ENCODE measurements around the gene PLN. TPM values are rescaled to one million over a fixed set of nuclear protein-coding genes. Genes with fewer than 3 reads are reported as not detected.

PLN gene
- total RNA-seq, 1 experiment from 2014 or later: not detected

DNA sequence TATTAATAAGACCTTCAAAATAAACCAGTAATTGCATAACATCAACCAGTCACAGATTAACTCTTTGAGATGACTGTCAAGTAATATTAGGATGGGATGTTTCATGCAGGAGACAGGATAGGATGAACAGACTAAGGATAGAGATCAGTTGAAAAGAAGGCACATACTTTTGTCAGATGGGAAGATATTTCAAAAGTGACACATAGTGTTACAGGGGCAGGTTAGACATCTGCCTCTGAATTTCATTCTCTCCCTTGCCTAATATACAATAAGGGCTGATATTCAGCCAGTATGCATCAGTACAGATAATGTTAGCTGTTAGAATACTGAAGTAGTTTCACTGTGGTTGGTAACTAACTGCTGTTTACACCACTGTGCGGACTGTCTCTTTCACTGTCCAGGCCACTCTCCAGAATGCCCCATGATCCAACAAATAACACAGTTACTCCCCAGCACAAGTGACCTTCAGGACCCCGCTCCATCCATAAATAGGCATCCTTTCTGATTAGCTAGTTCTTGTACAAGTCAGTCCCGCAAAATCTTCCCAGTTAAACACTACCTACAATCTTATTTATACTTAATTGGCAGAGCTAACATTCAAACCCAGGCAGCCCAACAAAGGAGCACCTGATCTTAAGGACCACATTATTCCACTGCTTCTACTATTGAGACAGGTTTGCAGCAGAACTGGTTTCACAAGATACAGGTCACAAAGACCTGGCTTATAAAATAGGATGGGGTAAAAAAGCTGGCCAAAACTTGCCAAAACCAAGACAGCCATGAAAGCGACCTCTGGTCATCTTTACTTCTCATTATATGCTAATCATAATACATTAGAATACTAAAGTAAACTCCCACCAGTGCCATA is 21.9 kb upstream of the PLN start:
- no peak for TF ChIP-seq EZH2 (IDR thresholded peaks at IDR 0.05; ENCODE audit: low read depth)
- TF ChIP-seq, protein P1, sequence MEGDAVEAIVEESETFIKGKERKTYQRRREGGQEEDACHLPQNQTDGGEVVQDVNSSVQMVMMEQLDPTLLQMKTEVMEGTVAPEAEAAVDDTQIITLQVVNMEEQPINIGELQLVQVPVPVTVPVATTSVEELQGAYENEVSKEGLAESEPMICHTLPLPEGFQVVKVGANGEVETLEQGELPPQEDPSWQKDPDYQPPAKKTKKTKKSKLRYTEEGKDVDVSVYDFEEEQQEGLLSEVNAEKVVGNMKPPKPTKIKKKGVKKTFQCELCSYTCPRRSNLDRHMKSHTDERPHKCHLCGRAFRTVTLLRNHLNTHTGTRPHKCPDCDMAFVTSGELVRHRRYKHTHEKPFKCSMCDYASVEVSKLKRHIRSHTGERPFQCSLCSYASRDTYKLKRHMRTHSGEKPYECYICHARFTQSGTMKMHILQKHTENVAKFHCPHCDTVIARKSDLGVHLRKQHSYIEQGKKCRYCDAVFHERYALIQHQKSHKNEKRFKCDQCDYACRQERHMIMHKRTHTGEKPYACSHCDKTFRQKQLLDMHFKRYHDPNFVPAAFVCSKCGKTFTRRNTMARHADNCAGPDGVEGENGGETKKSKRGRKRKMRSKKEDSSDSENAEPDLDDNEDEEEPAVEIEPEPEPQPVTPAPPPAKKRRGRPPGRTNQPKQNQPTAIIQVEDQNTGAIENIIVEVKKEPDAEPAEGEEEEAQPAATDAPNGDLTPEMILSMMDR (conservative IDR thresholded peaks at IDR 0.05): no peak
- POLR2A ChIA-PET (ENCODE audit: unreplicated experiment): no interaction called here
- Histone ChIP-seq H3F3A (ENCODE audit: insufficient read depth, low read depth) (peaks cover 5% of the 10 kb centered on the region; the same call in 1 of the 2 replicates), H3K4me3 (no peak overlapping the region), H3K36me3 (ENCODE audit: low read depth) (no peaks in the 10 kb centered on the region), H3K9me2 (ENCODE audit: insufficient read depth) (no peaks in the 10 kb centered on the region), H3K4me2 (no peak overlapping the region), H3K27ac (no peak overlapping the region), H2AFZ (no peak overlapping the region), H4K20me1 (ENCODE audit: insufficient read depth) (peaks cover 6% of the 10 kb centered on the region), H3K79me2 (ENCODE audit: low read depth) (no peaks in the 10 kb centered on the region), H3K4me1 (replicated peaks; ENCODE audit: insufficient read depth) (no peaks in the 10 kb centered on the region), H3K27me3 (ENCODE audit: insufficient read depth, low read depth) (no peaks in the 10 kb centered on the region), H3K9me3 (ENCODE audit: insufficient read depth, low read depth) (no peaks in the 10 kb centered on the region)
- BruUV-seq (replicated peaks): no TSS peak
- CTCF ChIA-PET: no interaction called here
- DNase-seq: no peak
- intact Hi-C loops (cut with micrococcal nuclease; ENCODE audit: unreplicated experiment): no loop called here

DNA sequence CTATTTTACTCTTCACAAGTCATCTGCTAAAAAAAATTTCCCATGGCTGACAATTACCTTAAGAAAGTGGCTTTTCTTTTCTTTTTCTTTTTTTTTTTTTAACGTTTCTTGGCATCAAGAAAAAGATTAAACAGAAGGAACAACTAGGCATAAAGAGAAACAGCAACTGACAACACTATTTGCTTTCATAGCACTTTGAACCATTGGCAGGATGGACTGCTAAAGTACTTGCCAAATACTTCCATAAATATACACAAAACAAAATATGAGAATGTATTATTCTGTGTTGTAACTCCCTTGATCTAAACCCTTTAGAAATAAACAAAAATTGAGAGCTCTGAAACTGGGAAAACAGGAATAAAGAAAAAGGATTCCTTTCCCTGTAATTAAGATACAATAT is 20.0 kb upstream of the PLN start:
- ChIA-PET CTCF (no interaction called here), POLR2A (ENCODE audit: unreplicated experiment) (no interaction called here)
- H3K4me3 ChIP-seq: no peak overlapping the region
- peaks cover 2% of the 10 kb centered on the region; the same call in 1 of the 2 replicates for H3F3A ChIP-seq (ENCODE audit: insufficient read depth, low read depth)
- TF ChIP-seq, protein P1 (conservative IDR thresholded peaks at IDR 0.05): no peak
- no peak for TF ChIP-seq EZH2 (IDR thresholded peaks at IDR 0.05; ENCODE audit: low read depth)
- H3K9me2 ChIP-seq (ENCODE audit: insufficient read depth): no peaks in the 10 kb centered on the region
- H3K27me3 ChIP-seq (ENCODE audit: insufficient read depth, low read depth): no peaks in the 10 kb centered on the region
- H3K36me3 ChIP-seq (ENCODE audit: low read depth): no peaks in the 10 kb centered on the region
- intact Hi-C loops (cut with micrococcal nuclease; ENCODE audit: unreplicated experiment): no loop called here
- no peak overlapping the region for H2AFZ ChIP-seq
- no peaks in the 10 kb centered on the region for H3K9me3 ChIP-seq (ENCODE audit: insufficient read depth, low read depth)
- H3K4me1 ChIP-seq (replicated peaks; ENCODE audit: insufficient read depth): no peaks in the 10 kb centered on the region
- H3K79me2 ChIP-seq (ENCODE audit: low read depth): no peaks in the 10 kb centered on the region
- DNase-seq: no peak
- H3K4me2 ChIP-seq: no peak overlapping the region
- H3K27ac ChIP-seq: no peak overlapping the region
- BruUV-seq (replicated peaks): no TSS peak
- H4K20me1 ChIP-seq (ENCODE audit: insufficient read depth): peaks cover 6% of the 10 kb centered on the region

DNA sequence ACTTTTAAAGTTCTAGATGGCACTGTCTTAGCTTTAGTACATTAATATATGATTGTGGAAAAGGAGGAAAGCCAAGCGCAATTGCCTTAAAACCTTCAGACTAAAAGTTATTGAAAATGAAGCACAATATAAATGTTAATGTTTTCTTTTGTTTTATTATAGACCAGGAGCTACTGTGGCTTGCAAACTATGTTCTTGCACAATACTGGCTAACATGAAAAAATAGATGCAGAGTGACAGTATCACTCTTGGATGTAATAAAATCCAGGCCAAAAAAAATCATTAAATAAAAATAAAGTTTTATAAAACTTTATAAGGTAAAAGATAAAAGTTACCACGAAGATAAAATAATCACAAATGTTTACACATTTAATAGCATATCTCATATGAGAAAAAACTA is 18.3 kb upstream of the PLN start:
- intact Hi-C loops (cut with micrococcal nuclease; ENCODE audit: unreplicated experiment): no loop called here
- Histone ChIP-seq H3K27me3 (ENCODE audit: insufficient read depth, low read depth) (no peaks in the 10 kb centered on the region), H4K20me1 (ENCODE audit: insufficient read depth) (peaks cover 6% of the 10 kb centered on the region), H3K4me2 (no peak overlapping the region), H3K9me2 (ENCODE audit: insufficient read depth) (no peaks in the 10 kb centered on the region), H3K4me3 (no peak overlapping the region), H3F3A (ENCODE audit: insufficient read depth, low read depth) (no peaks in the 10 kb centered on the region), H3K27ac (no peak overlapping the region), H2AFZ (no peak overlapping the region), H3K36me3 (ENCODE audit: low read depth) (no peaks in the 10 kb centered on the region), H3K9me3 (ENCODE audit: insufficient read depth, low read depth) (no peaks in the 10 kb centered on the region), H3K4me1 (replicated peaks; ENCODE audit: insufficient read depth) (no peaks in the 10 kb centered on the region), H3K79me2 (ENCODE audit: low read depth) (no peaks in the 10 kb centered on the region)
- ChIA-PET CTCF (no interaction called here), POLR2A (ENCODE audit: unreplicated experiment) (no interaction called here)
- TF ChIP-seq, protein P1 (conservative IDR thresholded peaks at IDR 0.05): no peak
- TF ChIP-seq EZH2 (IDR thresholded peaks at IDR 0.05; ENCODE audit: low read depth): no peak
- BruUV-seq (replicated peaks): no TSS peak
- DNase-seq: no peak

All from PC-9 (cell line).